CD1c-positive myeloid dendritic cell (primary cell): Measurements from ENCODE around the gene DPP6.

ENCODE experiments used
- DNase-seq: peaks from one replicate; pipeline ENCODE4 v3.0.0-alpha.2; 2016; ENCODE audit errors: extremely low spot score

DPP6 gene

GRCh38 chr7:154338701-154339506 is 286.7 kb downstream of the DPP6 start:
- DNase-seq = no peak

GRCh38 chr7:154342971-154343633 is 290.9 kb downstream of the DPP6 start:
- DNase-seq = no peak

DNA sequence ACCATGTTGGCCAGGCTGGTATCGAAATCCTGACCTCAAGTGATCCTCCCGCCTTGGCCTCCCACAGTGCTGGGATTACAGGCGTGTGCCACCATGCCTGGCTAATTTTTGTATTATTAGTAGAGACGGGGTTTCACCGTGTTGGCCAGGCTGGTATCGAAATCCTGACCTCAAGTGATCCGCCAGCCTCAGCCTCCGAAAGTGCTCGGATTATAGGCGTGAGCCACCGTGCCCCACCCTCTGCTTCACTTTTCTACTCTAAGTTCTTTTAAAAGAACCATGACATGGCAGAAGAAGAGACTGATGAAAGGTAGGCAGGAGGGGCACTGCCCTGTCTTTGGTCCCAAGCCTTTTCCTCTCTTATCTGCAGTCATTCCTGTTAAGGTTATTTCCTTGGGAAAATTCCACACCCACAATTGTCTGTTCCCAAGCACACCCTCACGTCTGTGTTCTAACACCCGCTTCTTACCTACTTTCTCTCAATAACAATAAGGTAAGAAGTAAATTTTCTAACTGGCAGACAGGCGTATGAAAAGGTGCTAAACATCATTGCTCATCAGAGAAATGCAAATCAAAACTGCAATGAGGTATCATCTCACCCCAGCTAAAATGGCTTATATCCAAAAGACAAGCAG is 291.7 kb downstream of the DPP6 start:
- no peak for DNase-seq

- no peak for DNase-seq
Observed at GRCh38 chr7:154345093-154345492, 292.9 kb downstream of the DPP6 start.

DNA sequence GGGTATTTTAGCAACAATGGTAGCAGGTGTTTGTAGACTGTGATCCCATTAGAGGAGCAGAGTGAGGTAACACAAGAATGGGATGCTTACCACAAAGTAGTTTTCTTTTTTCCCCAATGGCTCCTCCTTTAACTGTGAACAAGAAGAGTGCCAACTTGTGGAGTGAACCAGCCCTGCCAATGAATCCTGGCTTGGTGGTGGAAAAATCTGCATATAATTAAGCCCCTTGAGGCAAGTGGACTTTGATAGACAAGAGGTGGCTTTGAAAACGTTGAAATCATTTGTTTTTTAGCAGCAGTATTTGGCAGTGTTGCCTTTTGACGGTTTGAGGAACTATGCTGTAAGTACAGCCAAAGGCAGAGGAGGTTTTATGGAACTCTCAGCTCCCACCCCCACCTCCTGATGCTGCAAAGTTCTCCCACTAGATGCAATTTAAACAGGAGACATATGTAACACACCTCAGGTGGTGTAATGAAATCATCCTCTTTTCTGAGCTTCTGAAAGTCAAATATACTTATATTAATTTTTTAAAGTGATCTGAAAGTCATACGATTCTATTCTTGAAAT is 295.6 kb downstream of the DPP6 start:
- DNase-seq = no peak

GRCh38 chr7:154350892-154351291 is 298.7 kb downstream of the DPP6 start:
- no peak for DNase-seq

GRCh38 chr7:154353355-154353767 is 301.2 kb downstream of the DPP6 start:
- DNase-seq = no peak

- DNase-seq = no peak
Observed at GRCh38 chr7:154364170-154364569, 312.0 kb downstream of the DPP6 start.

GRCh38 chr7:154371424-154371823 is 319.2 kb downstream of the DPP6 start:
- DNase-seq = no peak

GRCh38 chr7:154372011-154372601 is 319.9 kb downstream of the DPP6 start:
- DNase-seq = no peak

DNA sequence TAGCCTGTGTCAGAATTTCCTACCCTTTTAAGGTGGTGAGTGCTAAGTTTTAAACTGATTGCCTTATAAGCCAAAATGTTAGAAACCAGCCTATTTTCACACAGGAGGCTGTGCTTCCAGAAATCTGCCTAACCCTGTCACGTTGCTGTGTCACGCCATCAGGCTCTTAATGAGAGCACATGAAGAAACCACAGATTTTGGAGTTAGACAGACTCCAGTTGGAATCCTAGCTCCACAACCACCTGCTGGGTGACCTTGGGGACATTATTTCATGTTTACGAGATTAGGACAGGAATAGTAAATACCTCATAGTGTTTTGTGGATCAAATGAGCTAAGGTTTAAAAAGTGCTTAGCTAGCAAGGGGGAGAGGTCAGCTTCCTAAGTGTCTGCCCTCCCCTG is 321.8 kb downstream of the DPP6 start:
- no peak for DNase-seq

DNA sequence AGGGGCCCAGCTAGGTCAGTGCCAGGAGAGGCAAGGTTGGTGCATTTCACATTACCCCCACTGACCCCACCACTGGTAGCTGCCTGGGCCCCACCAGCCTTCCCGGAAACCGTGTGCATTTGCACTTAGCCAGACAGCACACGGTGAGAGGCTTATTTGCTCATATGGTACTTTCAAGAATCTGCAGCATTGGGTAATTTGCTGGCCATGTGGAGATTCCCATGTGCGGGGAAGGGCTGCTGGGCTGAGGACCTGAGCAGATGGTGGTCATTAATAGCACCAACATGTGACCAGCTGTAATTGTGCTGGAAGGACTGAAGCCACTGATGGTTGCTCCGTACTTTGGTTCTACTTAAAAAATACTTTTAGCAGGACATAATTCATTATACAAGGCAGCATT is 323.8 kb downstream of the DPP6 start:
- no peak for DNase-seq

DNA sequence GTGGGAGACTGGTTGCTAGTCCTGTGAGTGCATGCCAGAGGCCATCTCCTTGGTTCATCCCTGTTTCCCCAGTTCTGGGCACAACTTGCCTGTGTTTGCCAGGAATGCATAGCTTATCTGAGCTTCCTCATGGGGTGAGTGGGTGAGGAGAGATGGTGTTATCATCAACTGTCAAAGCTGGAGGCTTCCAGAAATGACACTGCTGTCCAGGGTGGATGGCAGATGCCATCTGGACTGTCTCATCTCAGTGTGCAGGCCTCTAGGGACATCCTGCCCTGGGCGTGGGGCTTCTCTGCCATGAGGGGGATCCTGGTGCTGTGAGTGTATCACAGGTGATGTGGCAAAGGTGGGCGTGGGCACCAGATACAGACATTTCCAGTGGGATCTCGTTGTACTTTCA is 328.6 kb downstream of the DPP6 start:
- no peak for DNase-seq

DNA sequence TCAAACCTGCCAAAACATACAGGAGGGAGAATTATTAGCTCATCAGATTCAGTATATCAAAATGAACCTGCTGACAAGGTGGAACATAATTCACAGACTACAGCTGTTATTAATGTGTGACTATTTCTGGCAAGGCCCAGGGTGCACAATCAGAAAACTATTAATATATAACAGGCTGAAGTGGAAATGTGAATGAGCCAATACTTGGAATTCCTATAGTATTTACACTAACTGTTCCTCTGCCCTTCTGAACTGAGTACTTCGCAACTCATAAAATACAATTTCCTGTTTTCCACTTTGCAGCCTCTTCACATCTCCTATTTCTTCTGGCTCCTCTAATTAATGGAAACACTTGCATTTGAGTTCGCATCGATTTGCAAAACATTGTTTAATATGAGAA is 330.8 kb downstream of the DPP6 start:
- DNase-seq = no peak

GRCh38 chr7:154385214-154385613 is 333.0 kb downstream of the DPP6 start:
- no peak for DNase-seq

- no peak for DNase-seq
Observed at GRCh38 chr7:154387252-154387651, 335.1 kb downstream of the DPP6 start.

- DNase-seq = no peak
Observed at GRCh38 chr7:154388412-154388811, 336.2 kb downstream of the DPP6 start.

DNA sequence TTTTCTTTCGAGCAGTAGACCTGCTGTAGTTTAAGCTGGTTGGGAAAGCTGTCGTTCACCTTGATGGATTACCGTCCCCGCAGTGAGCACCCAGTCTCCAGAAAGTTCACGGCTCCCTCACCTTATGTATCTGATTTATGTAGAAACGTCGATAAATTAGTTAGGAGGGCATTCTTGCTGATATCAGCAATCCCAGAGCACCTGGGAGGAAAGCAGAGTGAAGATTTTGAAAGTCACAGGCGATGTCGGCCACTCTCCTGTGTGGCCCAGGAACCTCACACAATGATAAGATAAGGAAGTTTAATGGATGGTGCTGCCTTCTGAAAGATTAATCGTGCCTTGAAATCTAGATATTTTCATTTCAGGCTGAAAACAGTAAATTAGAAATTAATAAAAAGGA is 336.8 kb downstream of the DPP6 start:
- no peak for DNase-seq

DNA sequence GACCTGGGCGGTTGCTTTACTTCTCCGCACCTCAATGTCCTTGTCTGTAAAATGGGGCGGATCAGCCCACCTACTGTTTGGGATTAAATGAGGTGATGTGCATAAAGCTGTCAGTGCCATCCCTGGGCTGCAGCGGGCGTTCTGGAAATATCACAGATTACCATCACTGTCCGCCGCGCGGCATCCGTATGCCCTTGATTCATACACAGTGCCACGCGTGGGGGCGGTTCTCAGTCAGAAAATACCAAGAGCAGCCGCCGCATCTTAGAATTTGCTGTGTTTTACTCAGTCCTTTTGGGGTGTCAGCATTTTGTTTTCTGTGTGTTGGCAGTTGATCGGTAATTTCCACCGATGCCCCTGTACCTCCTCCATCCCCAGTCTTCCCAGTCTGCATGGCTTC is 338.8 kb downstream of the DPP6 start:
- DNase-seq = no peak

DNA sequence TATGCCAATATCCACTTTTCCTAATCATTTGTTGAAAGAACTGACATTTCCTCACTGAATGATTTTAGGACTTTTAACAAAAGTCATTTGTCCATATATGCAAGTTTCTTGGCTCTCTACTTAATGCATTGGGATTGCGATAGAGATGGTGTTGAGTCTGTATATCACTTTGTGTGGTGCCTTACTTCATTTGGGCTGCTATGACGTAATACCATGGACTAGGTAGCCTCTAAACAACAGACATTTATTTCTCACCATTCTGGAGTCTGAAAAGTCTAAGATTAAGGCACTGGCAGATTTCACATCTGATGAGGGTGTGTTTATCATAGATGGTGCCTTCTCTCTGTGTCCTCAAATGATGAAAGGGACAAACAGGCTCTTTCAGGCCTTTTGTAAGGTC is 342.6 kb downstream of the DPP6 start:
- no peak for DNase-seq

DNA sequence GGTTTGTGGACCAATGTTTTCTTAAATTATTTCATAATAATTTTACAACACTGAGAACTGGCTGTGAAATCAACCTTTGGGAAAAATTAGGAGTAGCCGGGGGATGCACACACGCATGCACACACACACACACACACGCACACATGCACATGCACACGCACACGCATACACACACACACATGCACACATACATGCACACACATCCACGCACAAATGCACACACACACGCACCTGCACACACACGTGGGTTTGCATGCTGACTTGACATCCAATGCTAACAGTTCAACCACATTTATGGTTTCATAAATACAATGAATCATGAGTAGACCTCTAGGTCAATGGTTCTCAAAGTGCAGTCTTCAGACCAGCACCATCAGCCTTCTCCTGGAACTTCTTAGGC is 354.1 kb downstream of the DPP6 start:
- no peak for DNase-seq

DNA sequence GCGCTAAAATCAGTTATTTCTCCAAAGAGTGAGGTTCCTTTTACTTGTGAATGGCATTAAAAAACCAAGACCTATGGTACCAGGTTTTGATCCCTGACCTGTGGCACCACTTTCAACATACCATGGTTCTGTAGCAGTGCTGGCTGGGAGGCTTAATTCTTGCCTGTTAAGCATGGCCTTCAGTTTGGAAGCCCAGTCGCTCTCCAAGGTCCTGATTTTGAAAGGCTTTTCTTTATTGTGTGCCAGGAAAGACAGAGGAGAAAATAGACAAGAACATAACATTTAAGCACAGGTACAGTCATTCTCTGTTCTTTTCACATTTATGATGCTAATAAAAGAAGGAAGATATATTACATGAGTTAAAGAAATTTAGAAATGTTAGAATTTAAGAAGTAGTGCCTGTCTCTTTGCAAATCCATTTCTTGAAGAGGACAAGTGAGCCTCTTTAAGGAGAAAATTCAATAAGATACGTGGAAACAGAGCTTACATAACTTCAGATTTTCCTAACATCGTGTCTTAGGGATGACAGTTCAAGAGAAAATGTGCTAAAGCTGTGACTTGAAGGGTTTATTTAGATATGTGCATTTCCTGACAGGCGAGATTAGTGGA is 357.6 kb downstream of the DPP6 start:
- no peak for DNase-seq
